Heart right ventricle (tissue), 16 donors: ENCODE measurements around the gene NCDN. TPM values are rescaled to one million over a fixed set of nuclear protein-coding genes. Genes with fewer than 3 reads are reported as not detected.

Experiments
- ATAC-seq, 8 donors: fragments of 200-7000 bp; cut with Tn5 transposase; one replicate each; pipeline ENCODE4 v1.9.1; 2020; ENCODE audit warnings: mild to moderate bottlenecking in 8 of 8, moderate library complexity in 8 of 8, moderate number of reproducible peaks in 1 of 8
- DNase-seq, 2 donors: peaks; one replicate each; pipeline ENCODE4 v3.0.0-alpha.2; 2020
- H3K27ac ChIP-seq, 10 donors: fragments of 200-600 bp; sonication (generic) in 2 of 10; one replicate each; pipeline versions ENCODE4 v1.5.0 to v1.8.0; 2020 to 2022; ENCODE audit warnings: mild to moderate bottlenecking in 3 of 10
- H3K27me3 ChIP-seq, 7 donors: fragments of 200-600 bp; one replicate each; pipeline ENCODE4 v1.8.0; 2021 to 2022; ENCODE audit warnings: mild to moderate bottlenecking in 2 of 7
- H3K36me3 ChIP-seq, 9 donors: fragments of 200-600 bp; sonication (generic) in 1 of 9; one replicate each; pipeline versions ENCODE4 v1.5.0 to v1.8.0; 2020 to 2022; ENCODE audit warnings: mild to moderate bottlenecking in 2 of 9
- H3K4me1 ChIP-seq, 9 donors: fragments of 200-600 bp; sonication (generic) in 1 of 9; one replicate each; pipeline versions ENCODE4 v1.5.0 to v1.8.0; 2020 to 2022; ENCODE audit warnings: mild to moderate bottlenecking in 4 of 9
- H3K4me3 ChIP-seq, 10 donors: fragments of 200-600 bp; sonication (generic) in 2 of 10; one replicate each; pipeline versions ENCODE4 v1.5.0 to v1.8.0; 2020 to 2022; ENCODE audit warnings: mild to moderate bottlenecking in 7 of 10, moderate library complexity in 2 of 10
- H3K9me3 ChIP-seq, 11 donors: fragments of 200-600 bp in 10 of 11; sonication (generic) in 2 of 11; one replicate each; pipeline versions ENCODE4 v1.5.0 to v1.8.0; 2013 to 2022; ENCODE audit warnings: mild to moderate bottlenecking in 2 of 11, control low read depth in 1 of 11, moderate library complexity in 1 of 11
- CTCF ChIP-seq, 9 donors: fragments of 200-600 bp; sonication (generic) in 2 of 9; IDR thresholded peaks; one replicate each; pipeline versions ENCODE4 v1.5.0 to v1.8.0; 2021 to 2022; ENCODE audit warnings: antibody characterized with exemption in 9 of 9, mild to moderate bottlenecking in 5 of 9, moderate library complexity in 1 of 9
- WGBS, 2 donors: extraction: QIAGEN DNeasy Blood & Tissue Kit; methylation state at CpG; one replicate each; pipeline ENCODE4 v1.1.7; 2013; ENCODE audit warnings: inconsistent platforms in 1 of 2; 5-methylcytosine and 5-hydroxymethylcytosine counted together
- intact Hi-C, 10 donors: fragments of 100-400 bp; cut with DNase I; formaldehyde crosslinking; loops; one replicate each; pipeline versions ENCODE4 v1.11.1 to v1.14.2; 2022
- polyA plus RNA-seq, 2 donors: library from polyadenylated mRNA; stranded (reverse); fragments of 200-250 nt; gene quantifications; one replicate each; pipeline ENCODE4 v1.2.3, GENCODE V29; 2013
- total RNA-seq, 10 donors: library from RNA; stranded (reverse); fragmentation: NEBNext Ultra II Directional in 3 of 10; extraction: Animal tissue kit (Norgen Biotek cat#: 25700) in 3 of 10; gene quantifications; one replicate each; pipeline versions ENCODE4 v1.2.1 to v1.2.4, GENCODE V29; 2021 to 2023
- donor health status: Arrhythmogenic right ventricular cardiomyopathy.
- donor health status: ischemic (EF 13 %, LVEDD 7.1; RV severe dilation, severe dysfunction).
- donor health status: healthy with polysubstance abuse.
- donor health status: DM: no; HTN: yes; CAD: no.
- donor health status: DM: no; HTN: no; CAD: no.
- donor health status: ischemic (EF 25% LVEDD 6.9; RV normal size, moderate dysfunction).
- donor health status: ischemic (EF 25% LVEDD 5.7; RV mildly dilated, moderate dysfunction).
- donor health status: healthy.
- donor health status: DM: yes; HTN: yes; CAD: no.
- donor health status: Ischemic cardiomyopathy.
- donor health status: ischemic (EF 35%, LVEDD 5.7; RV mildly dilated, moderate dysfunction).
- donor health status: nonischemic (EF 11% LVEDD 7.7; RV severe dilation, severe dysfunction).
- donor health status: DM: yes; HTN: yes; CAD: no.
- donor health status: PGD.
- donor health status: ischemic (EF 29% LVEDD 5.4; RV normal size, mild dysfunction).
- donor health status: nonischemic (EF 23%, LVEDD 6.1; RV moderate dilation, normal function).

NCDN gene
- total and polyA plus RNA-seq, 12 donors, result 15.3 to 51.7 (median 33.2) TPM

- ATAC-seq, result no peak
- intact Hi-C loops, result loop anchor here in 3 of 10 donors (5.0 to 10.0 kb wide), 2 partner anchors 354 to 362 kb away; partner anchors contain the start of gene SFPQ (in 2 of the 3)
- no peak for TF ChIP-seq CTCF (IDR thresholded peaks at IDR 0.05)
- no peaks in the 10 kb centered on the region for H3K27me3 ChIP-seq
- WGBS, 2 donors, result 1% methylated on average over 17 of the region's 17 CpGs
- H3K9me3 ChIP-seq, result no peaks in the 10 kb centered on the region
- DNase-seq, result no peak
- H3K27ac ChIP-seq, result peak overlapping the region; percentile 97 to 100 (median 98)
- peaks cover 0 to 78% (median 59%) of the 10 kb centered on the region in 9 donors for H3K4me1 ChIP-seq
- H3K36me3 ChIP-seq, result peaks cover 0 to 34% (median 10%) of the 10 kb centered on the region in 9 donors
- H3K4me3 ChIP-seq, result peak overlapping the region; percentile 74 to 98 (median 89)
These were observed 998 bp upstream of the NCDN start for GRCh38 chr1:35556484-35557117.

- 0% methylated on average over 37 to 39 of the region's 39 CpGs for WGBS, 2 donors
- H3K36me3 ChIP-seq, result peaks cover 0 to 34% (median 8%) of the 10 kb centered on the region in 9 donors
- H3K9me3 ChIP-seq, result no peaks in the 10 kb centered on the region
- intact Hi-C loops, result loop anchor here in 3 of 10 donors (5.0 to 10.0 kb wide), 2 partner anchors 355 to 362 kb away; partner anchors contain the start of gene SFPQ (in 2 of the 3)
- H3K27ac ChIP-seq, result peak within 1 kb of the TSS; percentile 97 to 100 (median 98)
- peak in 2 of 9 donors; percentile 11 to 12 for TF ChIP-seq CTCF (IDR thresholded peaks at IDR 0.05)
- H3K27me3 ChIP-seq, result no peaks in the 10 kb centered on the region
- DNase-seq (peak; percentile 89 to 92), ATAC-seq (peak; percentile 89 to 95 (median 92))
- peak within 1 kb of the TSS; percentile 74 to 98 (median 89) for H3K4me3 ChIP-seq
- peaks cover 0 to 84% (median 59%) of the 10 kb centered on the region in 9 donors for H3K4me1 ChIP-seq
These were observed 435 bp upstream of the NCDN start, which contains the start of gene KIAA0319L for GRCh38 chr1:35557118-35557610. TSS of gene KIAA0319L (minus strand) at chr1:35557403. CDS start at chr1:35554491, 2,912 bp downstream.

GRCh38 chr1:35558374-35559316 lies 1.0 kb downstream of the NCDN start:
- Histone ChIP-seq H3K36me3 (peaks cover 0 to 34% (median 0%) of the 10 kb centered on the region in 9 donors), H3K4me1 (peaks cover 0 to 77% (median 56%) of the 10 kb centered on the region in 9 donors), H3K4me3 (peak overlapping the region; percentile 74 to 98 (median 89)), H3K27me3 (no peaks in the 10 kb centered on the region), H3K27ac (peak overlapping the region in 9 of 10 donors; percentile 97 to 100 (median 98)), H3K9me3 (no peaks in the 10 kb centered on the region)
- TF ChIP-seq CTCF (IDR thresholded peaks at IDR 0.05), result no peak
- 25 to 26% methylated on average over 26 of the region's 26 CpGs for WGBS, 2 donors
- ATAC-seq (no peak), DNase-seq (no peak)
- intact Hi-C loops, result loop anchor here in 3 of 10 donors (2.0 to 10.0 kb wide), 3 partner anchors 108 to 364 kb away; partner anchors contain the start of gene SFPQ (in 2 of the 3)
